Measurements from ENCODE around the gene SHC3. TPM values are rescaled to one million over a fixed set of nuclear protein-coding genes. Genes with fewer than 3 reads are reported as not detected.

The SHC3 gene
- total and polyA plus RNA-seq, 2 donors (not counting 3 experiments of a cell fraction or from before 2014, with no cell fraction given) = 1.0 to 2.0 TPM

- no peak for DNase-seq (ENCODE audit: low read depth, low spot score)
- no peaks in the 10 kb centered on the region for H3K9me3 ChIP-seq (replicated peaks; ENCODE audit: control insufficient read depth, insufficient read depth, low read length)
- BruUV-seq (replicated peaks) = no TSS peak
- H3K79me2 ChIP-seq (ENCODE audit: control insufficient read depth, insufficient read depth, low read length) = no peaks in the 10 kb centered on the region
- no peaks in the 10 kb centered on the region for H4K20me1 ChIP-seq (replicated peaks; ENCODE audit: control insufficient read depth, extremely low read depth, insufficient read depth, low read length)
- no peaks in the 10 kb centered on the region for H3K36me3 ChIP-seq (ENCODE audit: control insufficient read depth in 2 of 2, extremely low read depth in 1 of 2, insufficient read depth in 2 of 2, low read length in 2 of 2)
- no peak overlapping the region for H3K4me2 ChIP-seq (ENCODE audit: insufficient read depth, low read length)
- no peaks in the 10 kb centered on the region for H3K4me1 ChIP-seq (ENCODE audit: control insufficient read depth, extremely low read depth, insufficient read depth, low read length)
- no peak overlapping the region for H2AFZ ChIP-seq (ENCODE audit: low read depth, low read length)
- intact Hi-C loops (cut with micrococcal nuclease) = no loop called here
- peaks cover 0 to 8% of the 10 kb centered on the region in 2 experiments for H3K27me3 ChIP-seq (ENCODE audit: control insufficient read depth in 2 of 2, insufficient read depth in 2 of 2, low read length in 2 of 2)
- no peak overlapping the region for H3K4me3 ChIP-seq (replicated peaks in 1 of 3; ENCODE audit: insufficient read depth in 1 of 3, low read depth in 1 of 3, low read length in 3 of 3)
- dilution Hi-C loops (cut with MboI; ENCODE audit: extremely low pct_ligation_motif_present, low sequenced_read_pairs) = no loop called here
- FAIRE-seq = no peak
- ChIA-PET POLR2A (no interaction called here), CTCF (no interaction called here)
- no peaks in the 10 kb centered on the region for H3K9me1 ChIP-seq (replicated peaks; ENCODE audit: control insufficient read depth, extremely low read depth, insufficient read depth, low read length)
- no peak overlapping the region for H3K9ac ChIP-seq (replicated peaks; ENCODE audit: extremely low read depth, insufficient read depth, low read length)
- no peak for TF ChIP-seq EZH2 (IDR thresholded peaks at IDR 0.05; ENCODE audit: borderline replicate concordance, low read depth, low read length, severe bottlenecking)
- TF ChIP-seq CTCF (IDR thresholded peaks at IDR 0.05; ENCODE audit: extremely low read depth in 1 of 2, insufficient read depth in 1 of 2, low read depth in 1 of 2, low read length in 2 of 2) = no peak
- TF ChIP-seq MYC (IDR thresholded peaks at IDR 0.05; ENCODE audit: low read depth, low read length) = no peak
- no peak for TF ChIP-seq POLR2AphosphoS5 (IDR thresholded peaks at IDR 0.05; ENCODE audit: insufficient read depth, low read depth, low read length)
- TF ChIP-seq JUN (IDR thresholded peaks at IDR 0.05; ENCODE audit: borderline replicate concordance, insufficient read depth, insufficient read length, low read depth) = no peak
- no peak for TF ChIP-seq GATA2 (IDR thresholded peaks at IDR 0.05; ENCODE audit: insufficient read depth, insufficient read length, low read depth, low read length)
- no peak for TF ChIP-seq MAX (IDR thresholded peaks at IDR 0.05; ENCODE audit: insufficient read depth, insufficient read length)
- TF ChIP-seq POLR2A (IDR thresholded peaks at IDR 0.05; ENCODE audit: low read depth, low read length) = no peak
- no peak for TF ChIP-seq FOS (IDR thresholded peaks at IDR 0.05; ENCODE audit: borderline replicate concordance, insufficient read depth, low read length)
- H3K27ac ChIP-seq (ENCODE audit: insufficient read depth, low read depth, low read length) = no peak overlapping the region
Observed at GRCh38 chr9:88985616-88986015, 193.0 kb downstream of the SHC3 start.
